ENCODE results near the gene SPPL3. TPM values are rescaled to one million over a fixed set of nuclear protein-coding genes. Genes with fewer than 3 reads are reported as not detected.

SPPL3 gene
- total and polyA plus RNA-seq, 8 donors = 5.0 to 63.4 (median 18.0) TPM

- H3K27ac ChIP-seq = no peak overlapping the region
- WGBS, 5 donors = 53 to 73% (median 57%) methylated on average over 2 of the region's 2 CpGs
- H3K4me3 ChIP-seq = no peak overlapping the region
- no peak for DNase-seq
- H3K27me3 ChIP-seq = peaks cover 0 to 13% (median 0%) of the 10 kb centered on the region in 3 donors
- no peaks in the 10 kb centered on the region for H3K9me3 ChIP-seq
- H3K36me3 ChIP-seq = no peaks in the 10 kb centered on the region
- H3K4me1 ChIP-seq = peaks cover 0 to 11% (median 2%) of the 10 kb centered on the region in 4 donors
- no peak for TF ChIP-seq CTCF (IDR thresholded peaks at IDR 0.05)
- TF ChIP-seq POLR2AphosphoS5 (IDR thresholded peaks at IDR 0.05) = no peak
- no peak for TF ChIP-seq POLR2A (IDR thresholded peaks at IDR 0.05)
- no peak for TF ChIP-seq EP300 (IDR thresholded peaks at IDR 0.05)
- intact Hi-C loops (cut with DNase I; ENCODE audit: low total_unique reads) = no loop called here
Observed at GRCh38 chr12:120936197-120936596, 32.0 kb upstream of the SPPL3 start.

- 81 to 90% (median 87%) methylated on average over 6 of the region's 6 CpGs for WGBS, 5 donors
- TF ChIP-seq CTCF (IDR thresholded peaks at IDR 0.05) = no peak
- no peak for TF ChIP-seq POLR2AphosphoS5 (IDR thresholded peaks at IDR 0.05)
- TF ChIP-seq EP300 (IDR thresholded peaks at IDR 0.05) = no peak
- no peak for TF ChIP-seq POLR2A (IDR thresholded peaks at IDR 0.05)
- Histone ChIP-seq H3K27ac (no peak overlapping the region), H3K36me3 (no peaks in the 10 kb centered on the region), H3K4me3 (no peak overlapping the region), H3K9me3 (no peaks in the 10 kb centered on the region), H3K4me1 (peaks cover 0 to 5% (median 0%) of the 10 kb centered on the region in 4 donors), H3K27me3 (peaks cover 0 to 13% (median 0%) of the 10 kb centered on the region in 3 donors)
- no peak for DNase-seq
- intact Hi-C loops (cut with DNase I; ENCODE audit: low total_unique reads) = no loop called here
Observed at GRCh38 chr12:120933786-120934185, 29.6 kb upstream of the SPPL3 start.

- DNase-seq = no peak
- no peak for TF ChIP-seq CTCF (IDR thresholded peaks at IDR 0.05)
- TF ChIP-seq POLR2AphosphoS5 (IDR thresholded peaks at IDR 0.05) = no peak
- no peak for TF ChIP-seq POLR2A (IDR thresholded peaks at IDR 0.05)
- TF ChIP-seq EP300 (IDR thresholded peaks at IDR 0.05) = no peak
- WGBS, 5 donors = 81 to 87% (median 81%) methylated on average over 9 of the region's 9 CpGs
Observed at GRCh38 chr12:120932956-120933526, 28.9 kb upstream of the SPPL3 start.

GRCh38 chr12:120932058-120932457 lies 27.9 kb upstream of the SPPL3 start:
- TF ChIP-seq CTCF (IDR thresholded peaks at IDR 0.05) = no peak
- no peak for TF ChIP-seq POLR2AphosphoS5 (IDR thresholded peaks at IDR 0.05)
- no peak for TF ChIP-seq POLR2A (IDR thresholded peaks at IDR 0.05)
- TF ChIP-seq EP300 (IDR thresholded peaks at IDR 0.05) = no peak
- Histone ChIP-seq H3K27ac (no peak overlapping the region), H3K4me1 (peaks cover 0 to 5% (median 0%) of the 10 kb centered on the region in 4 donors), H3K27me3 (peaks cover 0 to under 1% (median 0%) of the 10 kb centered on the region in 3 donors), H3K9me3 (no peaks in the 10 kb centered on the region), H3K4me3 (no peak overlapping the region), H3K36me3 (no peaks in the 10 kb centered on the region)
- no peak for DNase-seq
- intact Hi-C loops (cut with DNase I; ENCODE audit: low total_unique reads) = no loop called here
- 83 to 88% (median 85%) methylated on average over 7 of the region's 7 CpGs for WGBS, 5 donors

More at GRCh38 chr12:120932956-120933526, 28.9 kb upstream of the SPPL3 start:
- Histone ChIP-seq H3K4me3 (no peak overlapping the region), H3K27me3 (peaks cover 0 to 10% (median 0%) of the 10 kb centered on the region in 3 donors), H3K9me3 (no peaks in the 10 kb centered on the region), H3K4me1 (peaks cover 0 to 5% (median 0%) of the 10 kb centered on the region in 4 donors), H3K36me3 (no peaks in the 10 kb centered on the region), H3K27ac (no peak overlapping the region)
- intact Hi-C loops (cut with DNase I; ENCODE audit: low total_unique reads) = no loop called here

All from stomach (tissue), 9 donors.